AG10803 (cell line): ENCODE results near the gene RNF157.
"Not testable (repeated sequence)": the region's sequence is repeated elsewhere in the genome, so short reads cannot be mapped to it uniquely, and the experiment has no call there.

Source experiments
- DNase-seq: peaks from one replicate; pipeline ENCODE4 v3.0.0; 2010; ENCODE audit warnings: low read depth
- H3K4me3 ChIP-seq: 2 replicates; pipeline ENCODE4 v1.5.1; 2011; ENCODE audit warnings: mild to moderate bottlenecking, low read length, control low read depth
- CTCF ChIP-seq: conservative IDR thresholded peaks from 2 replicates; pipeline ENCODE4 v1.5.1; 2011; ENCODE audit warnings: mild to moderate bottlenecking, low read length, control low read depth, inconsistent platforms

Gene RNF157

GRCh38 chr17:76193591-76193990 lies 46.7 kb downstream of the RNF157 start:
- no peak for DNase-seq
- H3K4me3 ChIP-seq, result no peak overlapping the region
- TF ChIP-seq CTCF, result no peak

- H3K4me3 ChIP-seq, result no peak overlapping the region
- no peak for TF ChIP-seq CTCF
- no peak for DNase-seq
These were observed 48.4 kb downstream of the RNF157 start for GRCh38 chr17:76191896-76192295.

- no peak for DNase-seq
- H3K4me3 ChIP-seq, result no peak overlapping the region
- TF ChIP-seq CTCF, result no peak
These were observed 50.6 kb downstream of the RNF157 start for GRCh38 chr17:76189741-76190140.

- no peak overlapping the region for H3K4me3 ChIP-seq
- TF ChIP-seq CTCF, result no peak
- DNase-seq, result no peak
These were observed 51.0 kb downstream of the RNF157 start for GRCh38 chr17:76189247-76189646.

- no peak for DNase-seq
- H3K4me3 ChIP-seq, result no peak overlapping the region
- TF ChIP-seq CTCF, result no peak
These were observed 51.9 kb downstream of the RNF157 start for GRCh38 chr17:76188213-76189016.

GRCh38 chr17:76186774-76187173 lies 53.5 kb downstream of the RNF157 start:
- not testable (repeated sequence) for DNase-seq, H3K4me3 ChIP-seq

- TF ChIP-seq CTCF, result no peak
- no peak for DNase-seq
- H3K4me3 ChIP-seq, result no peak overlapping the region
These were observed 56.0 kb downstream of the RNF157 start for GRCh38 chr17:76184290-76184689.
